GM23338 (cell line): ENCODE measurements around the gene KAT8. TPM values are rescaled to one million over a fixed set of nuclear protein-coding genes. Genes with fewer than 3 reads are reported as not detected.
A peak's percentile ranks its signal among the peaks of the same experiment; 100 is the strongest.

Experiments
- ATAC-seq: fragments of 200-7000 bp; cut with Tn5 transposase; 3 replicates; pipeline ENCODE4 v1.9.1; 2020
- DNase-seq: peaks from one replicate; pipeline ENCODE4 v3.0.0-alpha.2; 2015; ENCODE audit warnings: low spot score
- H2AFZ ChIP-seq: fragments of 200-600 bp; sonication (generic); 2 replicates; pipeline ENCODE4 v1.8.0; 2016; ENCODE audit warnings: antibody characterized with exemption, mild to moderate bottlenecking, moderate library complexity
- H3F3A ChIP-seq: fragments of 200-600 bp; sonication (generic); replicated peaks from 2 replicates; pipeline ENCODE4 v1.8.0; 2017; ENCODE audit warnings: antibody characterized with exemption, mixed run types, low read depth
- H3K27ac ChIP-seq: fragments of 200-600 bp; sonication (generic); 2 replicates; pipeline ENCODE4 v1.6.1; 2016; ENCODE audit warnings: low read depth
- H3K27me3 ChIP-seq: fragments of 200-600 bp; sonication (generic); 2 replicates; pipeline ENCODE4 v1.8.0; 2016; ENCODE audit warnings: mild to moderate bottlenecking, mixed run types, moderate library complexity; ENCODE audit not compliant: insufficient read depth
- H3K36me3 ChIP-seq: fragments of 200-600 bp; sonication (generic); 2 replicates; pipeline ENCODE4 v1.8.0; 2016; ENCODE audit warnings: mild to moderate bottlenecking; ENCODE audit not compliant: insufficient read depth
- H3K4me1 ChIP-seq: fragments of 200-600 bp; sonication (generic); 2 replicates; pipeline ENCODE4 v1.8.0; 2016; ENCODE audit warnings: mild to moderate bottlenecking, moderate library complexity; ENCODE audit not compliant: insufficient read depth
- H3K4me2 ChIP-seq: fragments of 200-600 bp; sonication (generic); 2 replicates; pipeline ENCODE4 v1.7.1; 2017; ENCODE audit warnings: mixed run types
- H3K4me3 ChIP-seq: fragments of 200-600 bp; sonication (generic); 2 replicates; pipeline ENCODE4 v1.6.1; 2016; ENCODE audit warnings: mixed run types
- H3K79me2 ChIP-seq: fragments of 200-600 bp; sonication (generic); replicated peaks from 2 replicates; pipeline ENCODE4 v1.8.0; 2017; ENCODE audit warnings: mild to moderate bottlenecking; ENCODE audit not compliant: insufficient read depth
- H3K9me2 ChIP-seq: fragments of 200-600 bp; sonication (generic); 2 replicates; pipeline ENCODE4 v1.8.0; 2017; ENCODE audit not compliant: insufficient read depth
- H4K20me1 ChIP-seq: fragments of 200-600 bp; sonication (generic); replicated peaks from 2 replicates; pipeline ENCODE4 v1.8.0; 2017; ENCODE audit warnings: mild to moderate bottlenecking; ENCODE audit not compliant: insufficient read depth
- H3K27ac Mint-ChIP-seq: 2 replicates; pipeline ENCODE4 v1.8.0; 2020; ENCODE audit warnings: inconsistent platforms, mild to moderate bottlenecking, moderate library complexity, mixed read lengths
- H3K27me3 Mint-ChIP-seq: 3 replicates; pipeline ENCODE4 v1.8.0; 2022; ENCODE audit warnings: low read depth, mild to moderate bottlenecking, moderate library complexity, mixed read lengths, inconsistent platforms; ENCODE audit not compliant: insufficient read depth, poor library complexity
- H3K36me3 Mint-ChIP-seq: 3 replicates; pipeline ENCODE4 v1.8.0; 2021; ENCODE audit warnings: low read depth, mild to moderate bottlenecking, inconsistent platforms, moderate library complexity, mixed read lengths
- H3K4me1 Mint-ChIP-seq: 3 replicates; pipeline ENCODE4 v1.8.0; 2020; ENCODE audit warnings: mild to moderate bottlenecking, inconsistent platforms, mixed read lengths
- H3K4me3 Mint-ChIP-seq: 3 replicates; pipeline ENCODE4 v1.8.0; 2021; ENCODE audit warnings: moderate library complexity, mild to moderate bottlenecking, inconsistent platforms, mixed read lengths
- H3K9me3 Mint-ChIP-seq: 3 replicates; pipeline ENCODE4 v1.8.0; 2020; ENCODE audit warnings: moderate library complexity, mild to moderate bottlenecking, inconsistent platforms, mixed read lengths
- CREB1 ChIP-seq: fragments of 250-450 bp; sonication (Bioruptor Pico); IDR thresholded peaks from 2 replicates; pipeline ENCODE4 v1.5.0; 2020; ENCODE audit warnings: low read depth, mild to moderate bottlenecking, moderate library complexity
- ETS1 ChIP-seq: IDR thresholded peaks from 2 replicates; pipeline ENCODE4 v1.6.1; 2016; ENCODE audit warnings: antibody characterized with exemption
- EZH2 ChIP-seq: fragments of 200-600 bp; sonication (generic); IDR thresholded peaks from one replicate; pipeline ENCODE4 v1.8.0; 2017; ENCODE audit warnings: antibody characterized with exemption, mild to moderate bottlenecking, low read depth; ENCODE audit not compliant: unreplicated experiment
- EZH2phosphoT487 ChIP-seq: fragments of 200-600 bp; sonication (generic); IDR thresholded peaks from one replicate; pipeline ENCODE4 v1.8.1; 2018; ENCODE audit warnings: antibody characterized with exemption; ENCODE audit not compliant: unreplicated experiment
- JUNB ChIP-seq: IDR thresholded peaks from one replicate; pipeline ENCODE4 v1.6.1; 2016; ENCODE audit warnings: antibody characterized with exemption; ENCODE audit not compliant: unreplicated experiment
- NANOG ChIP-seq: IDR thresholded peaks from 2 replicates; pipeline ENCODE4 v1.6.1; 2016; ENCODE audit warnings: antibody characterized with exemption, borderline replicate concordance
- POLR2AphosphoS5 ChIP-seq: IDR thresholded peaks from 2 replicates; pipeline ENCODE4 v1.6.1; 2016; ENCODE audit warnings: antibody characterized with exemption, low read depth
- STAT1 ChIP-seq: IDR thresholded peaks from one replicate; pipeline ENCODE4 v1.6.1; 2016; ENCODE audit warnings: antibody characterized with exemption; ENCODE audit not compliant: unreplicated experiment
- ZNF114 ChIP-seq: fragments of 250-450 bp; sonication (Bioruptor Pico); IDR thresholded peaks from 2 replicates; pipeline ENCODE4 v1.5.0; 2020; ENCODE audit warnings: mild to moderate bottlenecking, moderate library complexity
- ZNF331 ChIP-seq: fragments of 250-450 bp; sonication (Bioruptor Pico); IDR thresholded peaks from 2 replicates; pipeline ENCODE4 v1.5.0; 2020; ENCODE audit warnings: low read depth, mild to moderate bottlenecking, moderate library complexity
- ZNF462 ChIP-seq: fragments of 250-450 bp; sonication (Bioruptor Pico); IDR thresholded peaks from 2 replicates; pipeline ENCODE4 v1.5.0; 2020; ENCODE audit warnings: mild to moderate bottlenecking, moderate library complexity
- polyA plus RNA-seq: library from polyadenylated mRNA; unstranded; fragments of >200 nt; fragmentation: Nextera tagmentation; extraction: Ambion mirVana; gene quantifications from 2 replicates; pipeline ENCODE4 v1.2.1, GENCODE V29; 2016
- total RNA-seq: library from RNA; depleted of rRNA; stranded (reverse); fragments of >200 nt; shearing (Covaris generic); gene quantifications from 2 replicates; pipeline ENCODE4 v1.2.3, GENCODE V29; 2014
- TF ChIP-seq, protein P1 (sequence below): IDR thresholded peaks from one replicate; pipeline ENCODE4 v1.6.1; 2018; ENCODE audit warnings: antibody characterized with exemption; ENCODE audit not compliant: unreplicated experiment
- TF ChIP-seq, protein P2 (sequence below), 2 experiments: fragments of 200-600 bp in 1 of 2; sonication (generic) in 1 of 2; conservative IDR thresholded peaks; 2 replicates each; pipeline versions ENCODE4 v1.5.1 to v1.6.1; 2016 to 2017; ENCODE audit warnings: antibody characterized with exemption in 2 of 2, low read depth in 2 of 2, mild to moderate bottlenecking in 2 of 2, moderate library complexity in 1 of 2

The KAT8 gene
- total and polyA plus RNA-seq, 2 experiments from 2014 or later = 47.6 to 85.4 TPM

- Mint-ChIP-seq H3K4me1 (peaks cover 20% of the 10 kb centered on the region), H3K36me3 (no peaks in the 10 kb centered on the region; the same call in 2 of the 3 replicates), H3K4me3 (peak overlapping the region; percentile 68; the same call in 2 of the 3 replicates), H3K27me3 (peaks cover 34% of the 10 kb centered on the region), H3K9me3 (no peaks in the 10 kb centered on the region; the same call in 2 of the 3 replicates), H3K27ac (no peak overlapping the region)
- no peak for ATAC-seq
- TF ChIP-seq EZH2phosphoT487 (no peak), POLR2AphosphoS5 (no peak), CREB1 (CRISPR knock-in tag) (no peak), EZH2 (no peak), NANOG (no peak), STAT1 (no peak), ZNF462 (CRISPR knock-in tag) (no peak), ETS1 (no peak), JUNB (no peak), ZNF331 (CRISPR knock-in tag) (no peak), ZNF114 (CRISPR knock-in tag) (no peak)
- TF ChIP-seq, protein P1, sequence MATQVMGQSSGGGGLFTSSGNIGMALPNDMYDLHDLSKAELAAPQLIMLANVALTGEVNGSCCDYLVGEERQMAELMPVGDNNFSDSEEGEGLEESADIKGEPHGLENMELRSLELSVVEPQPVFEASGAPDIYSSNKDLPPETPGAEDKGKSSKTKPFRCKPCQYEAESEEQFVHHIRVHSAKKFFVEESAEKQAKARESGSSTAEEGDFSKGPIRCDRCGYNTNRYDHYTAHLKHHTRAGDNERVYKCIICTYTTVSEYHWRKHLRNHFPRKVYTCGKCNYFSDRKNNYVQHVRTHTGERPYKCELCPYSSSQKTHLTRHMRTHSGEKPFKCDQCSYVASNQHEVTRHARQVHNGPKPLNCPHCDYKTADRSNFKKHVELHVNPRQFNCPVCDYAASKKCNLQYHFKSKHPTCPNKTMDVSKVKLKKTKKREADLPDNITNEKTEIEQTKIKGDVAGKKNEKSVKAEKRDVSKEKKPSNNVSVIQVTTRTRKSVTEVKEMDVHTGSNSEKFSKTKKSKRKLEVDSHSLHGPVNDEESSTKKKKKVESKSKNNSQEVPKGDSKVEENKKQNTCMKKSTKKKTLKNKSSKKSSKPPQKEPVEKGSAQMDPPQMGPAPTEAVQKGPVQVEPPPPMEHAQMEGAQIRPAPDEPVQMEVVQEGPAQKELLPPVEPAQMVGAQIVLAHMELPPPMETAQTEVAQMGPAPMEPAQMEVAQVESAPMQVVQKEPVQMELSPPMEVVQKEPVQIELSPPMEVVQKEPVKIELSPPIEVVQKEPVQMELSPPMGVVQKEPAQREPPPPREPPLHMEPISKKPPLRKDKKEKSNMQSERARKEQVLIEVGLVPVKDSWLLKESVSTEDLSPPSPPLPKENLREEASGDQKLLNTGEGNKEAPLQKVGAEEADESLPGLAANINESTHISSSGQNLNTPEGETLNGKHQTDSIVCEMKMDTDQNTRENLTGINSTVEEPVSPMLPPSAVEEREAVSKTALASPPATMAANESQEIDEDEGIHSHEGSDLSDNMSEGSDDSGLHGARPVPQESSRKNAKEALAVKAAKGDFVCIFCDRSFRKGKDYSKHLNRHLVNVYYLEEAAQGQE = no peak
- TF ChIP-seq, protein P2, sequence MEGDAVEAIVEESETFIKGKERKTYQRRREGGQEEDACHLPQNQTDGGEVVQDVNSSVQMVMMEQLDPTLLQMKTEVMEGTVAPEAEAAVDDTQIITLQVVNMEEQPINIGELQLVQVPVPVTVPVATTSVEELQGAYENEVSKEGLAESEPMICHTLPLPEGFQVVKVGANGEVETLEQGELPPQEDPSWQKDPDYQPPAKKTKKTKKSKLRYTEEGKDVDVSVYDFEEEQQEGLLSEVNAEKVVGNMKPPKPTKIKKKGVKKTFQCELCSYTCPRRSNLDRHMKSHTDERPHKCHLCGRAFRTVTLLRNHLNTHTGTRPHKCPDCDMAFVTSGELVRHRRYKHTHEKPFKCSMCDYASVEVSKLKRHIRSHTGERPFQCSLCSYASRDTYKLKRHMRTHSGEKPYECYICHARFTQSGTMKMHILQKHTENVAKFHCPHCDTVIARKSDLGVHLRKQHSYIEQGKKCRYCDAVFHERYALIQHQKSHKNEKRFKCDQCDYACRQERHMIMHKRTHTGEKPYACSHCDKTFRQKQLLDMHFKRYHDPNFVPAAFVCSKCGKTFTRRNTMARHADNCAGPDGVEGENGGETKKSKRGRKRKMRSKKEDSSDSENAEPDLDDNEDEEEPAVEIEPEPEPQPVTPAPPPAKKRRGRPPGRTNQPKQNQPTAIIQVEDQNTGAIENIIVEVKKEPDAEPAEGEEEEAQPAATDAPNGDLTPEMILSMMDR (conservative IDR thresholded peaks at IDR 0.05; ENCODE audit: low read depth in 2 of 2) = no peak
- Histone ChIP-seq H3K9me2 (no peaks in the 10 kb centered on the region), H2AFZ (peak overlapping the region; percentile 99), H3K4me2 (peak overlapping the region; percentile 86), H3K4me1 (peaks cover 14% of the 10 kb centered on the region), H3F3A (0 out of 2 replicates have a peak, but pooled peaks cover 11% of the 10 kb centered on the region), H4K20me1 (no peaks in the 10 kb centered on the region), H3K27me3 (peaks cover 45% of the 10 kb centered on the region), H3K27ac (no peak overlapping the region), H3K4me3 (peak overlapping the region; percentile 70), H3K79me2 (no peaks in the 10 kb centered on the region), H3K36me3 (no peaks in the 10 kb centered on the region; the same call in 1 of the 2 replicates)
- DNase-seq = no peak
Measured at GRCh38 chr16:31147574-31147973, 30.1 kb downstream of the KAT8 start.
